Measurements from ENCODE around the gene ADH1C.

ADH1C gene

GRCh38 chr4:99290848-99291786 is 61.4 kb downstream of the ADH1C start, which contains the start of gene ADH1A:
ADH1A (minus strand) TSS chr4:99290985; CDS start chr4:99290914, 71 bp downstream.
- TF ChIP-seq CTCF (IDR thresholded peaks at IDR 0.05; ENCODE audit: low read depth, low read length): no peak

More at GRCh38 chr4:99290848-99291786, 61.4 kb downstream of the ADH1C start, which contains the start of gene ADH1A:
- DNase-seq (ENCODE audit: extremely low read depth, low read depth): no peak

All from AG09319 (cell line).